Measurements from ENCODE around the gene NOVA2.

Gene NOVA2

GRCh38 chr19:45917421-45918091 lies 56.1 kb downstream of the NOVA2 start:
- no peak for TF ChIP-seq CTCF (conservative IDR thresholded peaks at IDR 0.05; ENCODE audit: low read depth, low read length)
- no peak for DNase-seq (ENCODE audit: low read depth)
- H3K4me3 ChIP-seq (ENCODE audit: low read depth, low read length), result no peak overlapping the region

GRCh38 chr19:45913874-45914830 lies 59.5 kb downstream of the NOVA2 start, which contains the start of gene NANOS2:
NANOS2 (minus strand) TSS chr19:45914778; CDS start chr19:45914693, 85 bp downstream.
- no peak for TF ChIP-seq CTCF (conservative IDR thresholded peaks at IDR 0.05; ENCODE audit: low read depth, low read length)
- H3K4me3 ChIP-seq (ENCODE audit: low read depth, low read length), result no peak within 1 kb of the TSS
- DNase-seq (ENCODE audit: low read depth), result no peak

- TF ChIP-seq CTCF (conservative IDR thresholded peaks at IDR 0.05; ENCODE audit: low read depth, low read length), result no peak
- no peak for DNase-seq (ENCODE audit: low read depth)
- H3K4me3 ChIP-seq (ENCODE audit: low read depth, low read length), result no peak overlapping the region
Measured at GRCh38 chr19:45911291-45911690, 62.4 kb downstream of the NOVA2 start.

GRCh38 chr19:45908956-45909355 lies 64.7 kb downstream of the NOVA2 start:
- no peak for DNase-seq (ENCODE audit: low read depth)
- no peak for TF ChIP-seq CTCF (conservative IDR thresholded peaks at IDR 0.05; ENCODE audit: low read depth, low read length)

GRCh38 chr19:45906221-45906620 lies 67.4 kb downstream of the NOVA2 start:
- no peak overlapping the region for H3K4me3 ChIP-seq (ENCODE audit: low read depth, low read length)
- DNase-seq (ENCODE audit: low read depth), result no peak
- TF ChIP-seq CTCF (conservative IDR thresholded peaks at IDR 0.05; ENCODE audit: low read depth, low read length), result no peak

More at GRCh38 chr19:45908956-45909355, 64.7 kb downstream of the NOVA2 start:
- no peak overlapping the region for H3K4me3 ChIP-seq (ENCODE audit: low read depth, low read length)

- no peak for TF ChIP-seq CTCF (conservative IDR thresholded peaks at IDR 0.05; ENCODE audit: low read depth, low read length)
- no peak for DNase-seq (ENCODE audit: low read depth)
- H3K4me3 ChIP-seq (ENCODE audit: low read depth, low read length), result no peak overlapping the region
Measured at GRCh38 chr19:45905011-45905410, 68.7 kb downstream of the NOVA2 start.
